ENCODE measurements around the gene CLECL1.

Gene CLECL1

DNA sequence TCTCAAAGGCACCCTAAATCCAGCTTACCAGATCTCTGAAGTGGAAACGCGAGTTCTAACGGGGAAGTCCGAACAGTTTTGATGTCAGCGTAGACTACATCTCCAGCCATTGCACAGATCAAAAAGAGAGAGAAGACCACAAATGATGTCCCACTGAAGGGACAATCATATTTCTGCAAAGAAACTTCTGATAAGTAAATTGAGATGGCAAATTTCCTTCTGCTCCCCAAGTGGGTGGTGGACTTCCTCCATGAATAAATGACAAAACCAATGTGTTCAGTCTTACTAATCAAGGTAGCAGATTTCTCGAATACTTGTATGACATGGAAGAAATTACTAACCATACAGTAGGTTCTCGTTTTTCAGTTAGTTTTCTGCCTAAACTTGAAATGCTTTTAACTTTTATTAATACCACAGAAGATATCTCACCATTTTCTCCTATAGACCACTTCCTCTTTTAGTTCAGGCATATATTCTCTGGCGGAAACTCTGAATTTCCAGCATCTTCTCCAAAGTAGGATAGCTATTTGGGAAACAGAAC is at the start of gene CLECL1:
Gene CLECL1, minus strand, starts transcription at position 177 of the 541 bp plus-strand sequence.
- DNase-seq, result no peak

DNA sequence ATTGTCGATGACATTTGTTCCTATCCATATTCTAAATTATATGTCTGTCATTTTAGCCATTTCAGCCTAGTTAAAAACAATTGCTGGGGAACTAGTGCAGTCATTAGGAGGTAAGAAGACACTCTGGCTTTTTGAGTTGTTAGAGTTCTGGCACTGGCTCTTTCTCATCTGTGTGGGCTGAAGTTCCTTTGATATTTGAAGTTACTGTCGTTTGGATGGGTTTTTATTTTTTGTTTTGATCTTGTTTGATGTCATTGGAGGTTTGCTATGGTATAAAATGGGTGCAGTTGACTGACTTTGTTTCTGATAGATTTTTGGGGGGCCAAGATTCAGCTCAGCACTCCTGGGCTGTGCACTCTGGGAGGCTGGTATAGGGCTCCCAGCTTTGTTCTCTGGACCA is 48.5 kb upstream of the CLECL1 start:
- no peak for DNase-seq

DNA sequence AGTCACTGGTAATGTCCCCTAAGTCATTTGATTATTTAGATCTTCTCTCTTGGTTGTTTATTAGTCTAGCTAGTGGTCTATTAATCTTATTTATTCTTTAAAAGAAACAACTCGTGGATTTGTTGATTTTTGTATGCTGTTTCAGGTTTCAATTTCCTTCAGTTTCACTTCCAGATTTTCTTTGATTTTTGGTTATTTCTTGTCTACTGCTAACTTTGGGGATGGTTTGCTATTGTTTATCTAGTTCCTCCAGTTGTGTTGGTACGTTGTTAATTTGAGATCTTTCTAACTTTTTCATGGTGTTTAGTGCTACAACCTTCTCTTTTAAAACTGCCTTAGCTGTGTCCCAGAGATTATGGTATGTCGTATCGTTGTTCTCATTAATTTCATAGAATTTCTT is 46.3 kb upstream of the CLECL1 start:
- DNase-seq, result no peak

DNA sequence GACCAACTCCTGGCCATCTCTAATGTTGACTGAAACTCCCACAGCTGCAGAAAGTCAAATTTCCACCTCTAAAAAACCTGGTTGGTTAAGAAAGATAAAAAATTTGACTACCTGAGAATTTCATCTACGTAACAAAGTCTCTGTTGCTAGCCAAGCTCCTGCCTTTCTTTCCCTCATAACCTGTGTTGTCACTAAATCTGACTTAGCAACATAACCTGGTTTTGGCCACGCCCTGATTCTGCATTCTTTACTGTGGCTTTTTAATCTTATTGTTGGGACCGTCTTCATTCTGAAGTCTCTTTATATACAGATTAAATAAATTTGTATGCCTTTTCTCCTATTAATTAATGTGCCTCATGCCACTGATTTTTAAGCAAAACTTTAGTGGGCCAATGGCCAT is 43.9 kb upstream of the CLECL1 start:
- no peak for DNase-seq

DNA sequence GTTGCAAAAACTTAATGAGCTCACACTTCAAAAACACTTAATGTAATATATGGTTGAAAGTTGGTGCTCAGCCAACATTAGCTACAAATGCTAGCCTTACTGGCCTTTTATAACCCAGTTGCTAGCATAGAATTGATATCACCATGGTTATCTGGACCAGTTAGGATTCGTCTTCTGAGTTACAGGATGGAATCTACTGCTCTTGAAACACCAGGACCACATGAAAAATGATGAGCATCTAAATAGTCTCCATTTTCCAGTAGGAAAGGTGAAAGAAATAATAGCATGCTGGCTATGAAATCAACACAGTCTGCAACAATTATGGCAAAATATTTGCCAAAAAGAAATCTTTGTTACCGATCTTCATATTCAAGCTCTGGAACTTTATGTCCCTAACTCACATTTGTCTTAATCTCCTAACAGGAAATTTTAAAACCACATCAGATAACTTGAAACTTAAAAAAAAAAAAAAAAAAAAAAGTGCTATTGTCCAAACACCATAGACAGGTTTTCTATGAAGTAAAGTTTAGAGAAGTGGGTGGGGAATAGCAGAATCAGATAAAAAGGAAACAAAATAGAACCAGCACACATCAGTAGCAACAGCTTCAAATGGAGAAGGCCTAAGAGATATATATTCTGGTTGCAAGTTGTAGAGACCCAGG is 40.5 kb upstream of the CLECL1 start:
- DNase-seq, result no peak

DNA sequence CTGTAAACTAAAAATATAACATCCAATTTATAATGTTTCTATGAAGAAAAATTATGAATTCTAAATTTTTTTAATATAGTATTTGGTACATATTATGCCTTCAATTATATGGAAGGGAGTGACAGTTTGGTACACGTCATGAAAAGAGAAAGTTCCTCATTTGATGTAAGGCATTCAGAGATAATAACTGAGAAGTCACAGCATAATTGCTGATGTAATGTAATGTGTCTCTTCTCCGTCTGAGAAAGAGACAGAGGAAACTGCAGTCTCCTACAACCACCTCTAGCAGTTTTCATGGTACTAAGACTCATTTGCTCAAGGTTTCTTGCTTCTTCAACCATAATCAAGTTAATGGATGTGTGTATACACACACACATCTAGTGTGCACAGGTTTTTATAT is 30.1 kb upstream of the CLECL1 start:
- no peak for DNase-seq

DNA sequence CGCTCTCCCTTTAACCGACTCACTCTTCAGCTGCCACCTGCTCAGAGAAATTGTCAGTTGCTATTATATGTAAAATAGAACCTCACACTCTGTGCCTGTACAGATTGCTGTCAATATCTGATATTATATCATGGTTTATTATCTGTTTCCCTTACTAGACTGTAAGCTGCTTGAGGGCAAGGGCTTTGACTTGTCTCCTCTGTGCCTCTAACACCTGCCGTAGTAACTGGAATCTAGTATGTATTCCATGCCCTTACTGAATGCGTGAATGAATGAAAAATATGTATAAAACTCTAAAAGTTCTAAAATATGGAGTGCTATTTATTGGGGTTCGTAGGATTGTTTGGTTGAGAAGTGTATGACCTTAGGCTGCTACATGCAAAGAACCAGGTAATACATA is 29.5 kb upstream of the CLECL1 start:
- no peak for DNase-seq

DNA sequence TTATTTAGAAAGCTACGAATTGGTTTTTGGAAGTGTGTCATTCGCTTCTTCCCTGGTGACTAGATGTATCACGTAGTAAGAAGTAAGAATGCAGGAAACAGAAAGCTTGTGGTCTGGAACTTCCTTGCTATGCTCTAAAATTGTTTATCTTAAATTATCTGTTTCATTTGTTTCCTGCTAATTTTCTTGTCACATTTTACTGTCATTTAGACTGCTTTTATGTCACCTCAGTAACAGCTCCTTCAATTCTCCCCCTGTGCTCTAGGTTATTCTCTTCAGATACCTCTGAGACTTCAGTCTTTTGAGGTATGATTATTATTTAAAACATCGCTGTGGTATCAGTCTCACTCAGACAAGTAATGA is 28.5 kb upstream of the CLECL1 start:
- no peak for DNase-seq

DNA sequence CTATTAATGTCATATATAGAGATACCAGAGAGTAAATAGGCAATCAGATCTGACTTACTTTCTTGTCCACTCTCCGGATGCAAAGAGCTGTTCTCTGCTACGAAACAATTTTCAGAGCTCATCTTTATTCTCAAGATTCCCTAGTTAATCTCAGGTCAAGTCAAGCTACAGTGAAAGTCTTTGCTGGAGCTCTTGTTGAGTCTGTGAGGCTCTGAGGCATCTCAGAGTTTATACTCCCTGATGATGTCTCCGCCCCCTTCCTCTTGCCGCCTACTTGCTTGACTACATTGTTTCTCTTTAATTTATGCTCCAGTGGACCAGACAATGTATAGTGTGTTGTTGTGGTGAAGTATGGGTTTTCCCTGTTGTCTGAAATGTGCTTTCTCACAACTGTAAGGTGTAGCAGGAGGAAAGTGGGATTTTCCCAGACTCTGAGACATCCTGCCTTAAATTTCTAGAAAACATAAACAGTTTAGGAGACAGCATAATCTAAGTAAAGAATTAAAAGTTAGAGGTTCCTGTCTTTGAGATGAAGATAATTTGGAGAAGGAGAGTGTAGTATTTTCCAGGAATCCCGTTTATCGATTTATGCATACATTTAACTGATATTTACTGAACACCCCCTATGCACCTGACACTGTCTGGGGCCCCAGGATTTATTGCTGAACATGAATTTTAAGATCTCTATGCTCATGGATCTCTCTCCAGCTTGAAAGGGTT is 28.0 kb upstream of the CLECL1 start, which contains the start of gene CD69:
Gene CD69, minus strand, starts transcription at position 203 of the 720 bp plus-strand sequence. Its CDS starts 81 bp downstream, at position 122.
- no peak for DNase-seq

DNA sequence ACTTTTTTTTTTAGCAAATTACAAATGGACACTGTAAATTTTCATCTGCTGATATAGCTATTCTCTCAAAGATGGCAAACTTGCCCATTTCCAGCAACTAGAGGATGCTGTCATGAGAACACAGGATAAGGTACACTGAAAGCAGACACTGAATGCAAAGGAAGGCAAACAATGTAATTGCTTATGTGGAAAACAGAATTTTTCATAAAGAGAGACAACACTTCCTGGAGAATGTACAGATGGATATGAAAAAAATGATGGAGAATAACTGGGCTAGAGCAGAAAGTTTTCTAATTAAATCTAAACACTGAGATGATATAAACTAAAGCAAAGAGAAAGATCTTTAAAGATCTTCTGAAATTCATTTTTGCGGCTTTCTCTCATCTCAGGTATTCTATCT is 27.2 kb upstream of the CLECL1 start:
- no peak for DNase-seq

DNA sequence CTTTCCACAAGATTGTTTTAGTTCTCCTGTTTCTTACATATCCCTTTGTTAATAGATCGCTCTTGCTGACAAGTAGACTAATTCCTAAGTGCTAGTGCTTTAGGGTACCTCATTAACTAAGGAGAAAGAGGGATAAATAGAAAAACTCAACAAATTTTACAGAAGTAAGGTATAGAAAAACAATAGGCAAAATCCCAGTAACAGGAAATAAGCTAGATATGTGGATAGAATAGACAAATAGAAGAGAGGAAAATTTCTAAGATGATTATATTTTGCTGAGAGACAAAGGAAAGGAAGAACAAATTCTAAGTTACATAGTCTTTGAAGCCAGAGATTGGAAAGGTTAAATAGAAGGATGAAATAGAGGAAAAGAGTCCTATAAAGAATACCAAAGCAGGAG is 26.8 kb upstream of the CLECL1 start:
- no peak for DNase-seq

DNA sequence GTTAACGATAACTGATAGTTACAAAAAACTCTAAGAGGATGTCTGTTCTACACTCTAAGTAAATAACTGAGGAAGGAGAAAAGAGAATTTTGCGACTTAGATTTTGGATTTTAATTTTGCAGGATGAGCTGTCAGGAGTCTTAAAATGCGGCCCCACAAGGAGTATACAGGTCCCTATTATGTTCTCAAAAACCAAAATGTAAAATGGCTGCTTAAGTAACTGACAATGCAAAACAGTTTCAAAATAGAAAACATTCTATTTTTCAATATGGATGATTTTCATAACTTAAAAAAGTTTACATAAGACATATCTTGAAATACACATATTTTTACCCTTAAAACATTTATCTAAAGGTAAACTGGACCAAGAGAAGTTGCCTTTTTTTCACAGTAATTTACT is 25.2 kb upstream of the CLECL1 start:
- DNase-seq, result no peak

DNA sequence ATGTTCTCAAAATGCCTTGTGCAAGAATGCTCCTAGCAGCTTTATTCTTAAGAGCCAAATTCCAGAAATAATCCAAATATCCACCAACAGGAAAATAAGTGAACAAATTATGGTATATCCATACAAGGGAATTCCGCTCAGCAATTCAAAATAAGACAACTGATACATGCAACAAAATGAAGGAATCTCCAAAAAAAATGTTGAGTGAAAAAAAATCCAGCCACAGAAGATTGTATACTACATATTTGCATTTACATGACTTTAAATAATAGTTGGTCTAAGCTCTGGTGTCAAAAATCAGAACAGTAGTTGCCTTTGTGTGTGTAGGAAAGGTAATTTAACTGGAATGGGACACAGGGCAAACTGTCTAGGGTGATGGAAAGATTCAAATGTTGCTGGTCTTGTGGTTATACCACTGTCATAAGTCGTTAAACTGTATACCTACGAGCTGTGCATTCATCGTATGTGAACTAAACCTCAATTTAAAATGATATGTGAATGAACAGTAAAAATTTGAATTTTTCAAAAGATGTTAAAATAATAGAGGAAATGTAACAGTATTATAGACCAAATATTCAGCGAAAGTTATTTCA is 24.6 kb upstream of the CLECL1 start:
- DNase-seq, result no peak

DNA sequence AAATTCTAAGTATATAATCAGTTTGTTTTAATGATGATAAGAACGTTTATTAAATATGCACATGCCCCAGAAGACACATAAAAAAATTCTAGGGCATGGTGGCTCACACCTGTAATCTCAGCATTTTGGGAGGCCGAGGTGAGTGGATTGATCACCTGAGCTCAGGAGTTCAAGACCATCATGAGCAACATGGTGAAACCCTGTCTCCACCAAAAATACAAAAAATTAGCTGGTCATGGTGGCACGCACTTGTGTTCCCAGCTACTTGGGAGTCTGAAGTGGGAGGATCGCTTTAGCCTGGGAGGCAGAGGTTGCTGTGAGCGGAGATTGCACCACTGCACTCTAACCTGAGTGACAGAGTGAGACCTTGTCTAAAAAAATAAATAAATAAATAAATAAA is 23.8 kb upstream of the CLECL1 start:
- no peak for DNase-seq

DNA sequence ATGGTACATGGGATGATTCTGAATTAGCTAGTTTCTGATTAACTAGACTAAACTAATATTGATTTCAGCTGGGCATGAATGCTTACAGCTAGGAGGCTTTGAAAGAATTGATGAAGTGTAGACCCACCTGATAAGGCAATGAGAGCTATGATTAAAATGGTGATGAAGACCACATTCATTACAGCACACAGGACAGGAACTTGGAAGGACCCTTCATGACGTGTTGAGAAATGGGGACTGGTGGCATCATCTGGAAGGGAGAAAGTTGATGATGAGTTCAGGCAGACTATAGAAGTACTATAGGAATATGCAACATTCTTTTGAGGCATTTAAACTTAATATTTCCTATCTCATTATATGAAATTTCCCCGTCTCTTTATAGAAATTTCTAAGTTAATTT is 23.3 kb upstream of the CLECL1 start:
- DNase-seq, result no peak

DNA sequence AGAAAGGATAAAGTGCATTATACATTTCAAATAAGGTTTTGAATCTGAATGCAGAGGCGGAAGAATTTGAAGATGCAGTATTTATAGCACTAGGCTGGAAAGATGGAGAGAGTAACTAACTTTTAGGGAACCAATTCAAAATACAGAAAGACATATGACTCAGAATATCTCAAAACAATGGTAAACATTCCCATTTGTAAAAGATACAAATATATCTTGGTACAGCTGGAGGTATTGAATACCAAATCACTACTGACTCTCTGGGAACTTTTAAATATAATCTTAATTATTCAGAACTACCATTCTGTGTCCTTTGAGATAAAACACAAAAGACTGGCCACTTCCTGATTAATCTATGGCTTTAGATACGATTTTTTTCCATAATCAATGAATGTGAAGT is 22.7 kb upstream of the CLECL1 start:
- no peak for DNase-seq

DNA sequence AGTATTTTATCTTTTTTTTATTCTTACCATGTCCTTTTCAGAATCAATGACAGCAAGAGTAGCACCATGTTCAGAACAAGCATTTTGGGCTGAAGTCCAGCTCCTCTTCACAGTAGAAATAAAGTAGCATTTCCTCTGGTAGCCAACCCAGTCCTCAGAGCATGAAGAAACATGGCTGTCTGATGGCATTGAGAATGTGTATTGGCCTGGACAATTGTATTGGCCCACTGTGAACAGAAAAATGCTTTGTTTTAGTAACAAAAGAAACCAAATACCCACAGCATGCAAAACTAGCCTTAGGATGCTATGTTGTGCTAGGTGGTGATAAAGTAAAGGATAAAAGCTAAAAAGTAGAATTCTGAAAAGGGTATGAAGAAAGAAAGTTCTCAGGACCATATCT is 22.1 kb upstream of the CLECL1 start:
- DNase-seq, result no peak

DNA sequence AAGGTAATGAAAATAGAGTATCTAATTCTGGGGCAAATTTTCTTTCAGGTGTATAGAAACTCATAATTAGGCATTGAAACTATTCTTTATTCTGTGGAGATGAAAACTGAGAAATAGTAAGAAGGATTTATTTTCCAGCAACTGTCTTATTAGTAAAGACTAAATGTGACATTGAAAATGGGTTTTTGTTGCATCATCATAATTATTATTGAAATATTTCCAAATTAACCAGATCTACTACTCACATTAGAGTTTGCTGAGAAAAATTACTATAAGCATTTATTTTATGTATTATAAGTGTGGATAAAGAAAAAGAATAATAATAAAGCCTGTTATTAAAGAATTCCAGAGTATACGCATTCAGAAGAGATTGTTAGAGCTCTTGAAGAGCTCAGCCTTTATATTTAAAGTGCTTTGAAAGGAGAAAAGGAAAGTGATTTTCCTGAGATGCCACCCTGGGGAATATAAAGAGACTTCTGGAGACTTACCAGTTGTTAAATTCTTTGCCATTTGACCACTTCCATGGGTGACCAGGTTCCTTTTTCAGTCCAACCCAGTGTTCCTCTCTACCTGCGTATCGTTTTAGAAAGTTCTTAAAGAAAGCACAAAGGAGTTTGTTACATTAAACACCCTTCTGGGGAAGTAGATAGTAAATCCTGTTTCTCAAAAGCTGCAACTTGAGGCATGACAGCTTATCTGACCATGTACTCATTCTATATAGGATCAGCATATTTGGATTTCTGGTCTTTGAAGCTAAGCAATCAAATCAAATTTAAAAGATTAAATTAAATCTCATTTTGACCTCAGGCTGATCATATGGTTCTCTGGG is 21.4 kb upstream of the CLECL1 start:
- DNase-seq, result no peak

DNA sequence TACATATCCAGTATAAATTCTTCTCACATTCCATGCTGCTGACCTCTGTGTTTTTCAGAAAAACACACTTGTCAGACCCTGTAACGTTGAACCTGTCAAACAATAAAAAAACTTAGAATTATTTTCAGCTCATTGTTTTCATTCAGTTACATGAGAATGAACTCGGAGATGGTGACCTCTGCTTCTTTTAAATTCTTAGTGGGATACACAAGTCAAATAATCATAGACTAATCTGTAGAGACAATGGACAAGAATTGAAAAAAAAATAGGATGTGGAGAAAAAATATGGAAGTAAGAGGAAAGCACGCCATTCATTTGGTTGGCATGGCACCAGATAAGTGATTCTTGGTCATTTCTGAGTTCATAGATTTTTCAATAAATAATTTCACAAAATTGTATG is 20.6 kb upstream of the CLECL1 start:
- DNase-seq, result no peak

DNA sequence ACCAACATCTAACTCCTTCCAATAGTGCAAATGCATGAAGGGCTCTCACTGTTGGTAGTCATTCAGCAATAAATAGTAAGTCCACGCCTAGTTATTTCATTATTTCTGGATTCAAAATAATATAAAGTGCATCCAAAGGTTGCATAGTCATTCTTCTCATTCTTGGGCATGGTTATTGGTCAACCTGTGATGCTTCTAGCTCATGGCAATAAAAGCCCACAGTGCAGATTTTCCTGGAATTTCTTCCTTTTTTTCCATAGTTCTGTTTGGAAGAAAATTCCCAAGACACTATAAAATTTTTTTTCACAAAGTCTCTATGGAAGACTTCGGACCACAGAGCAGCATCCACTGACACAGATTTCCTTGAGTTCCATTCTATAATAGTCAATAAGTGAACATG is 20.2 kb upstream of the CLECL1 start:
- DNase-seq, result no peak

DNA sequence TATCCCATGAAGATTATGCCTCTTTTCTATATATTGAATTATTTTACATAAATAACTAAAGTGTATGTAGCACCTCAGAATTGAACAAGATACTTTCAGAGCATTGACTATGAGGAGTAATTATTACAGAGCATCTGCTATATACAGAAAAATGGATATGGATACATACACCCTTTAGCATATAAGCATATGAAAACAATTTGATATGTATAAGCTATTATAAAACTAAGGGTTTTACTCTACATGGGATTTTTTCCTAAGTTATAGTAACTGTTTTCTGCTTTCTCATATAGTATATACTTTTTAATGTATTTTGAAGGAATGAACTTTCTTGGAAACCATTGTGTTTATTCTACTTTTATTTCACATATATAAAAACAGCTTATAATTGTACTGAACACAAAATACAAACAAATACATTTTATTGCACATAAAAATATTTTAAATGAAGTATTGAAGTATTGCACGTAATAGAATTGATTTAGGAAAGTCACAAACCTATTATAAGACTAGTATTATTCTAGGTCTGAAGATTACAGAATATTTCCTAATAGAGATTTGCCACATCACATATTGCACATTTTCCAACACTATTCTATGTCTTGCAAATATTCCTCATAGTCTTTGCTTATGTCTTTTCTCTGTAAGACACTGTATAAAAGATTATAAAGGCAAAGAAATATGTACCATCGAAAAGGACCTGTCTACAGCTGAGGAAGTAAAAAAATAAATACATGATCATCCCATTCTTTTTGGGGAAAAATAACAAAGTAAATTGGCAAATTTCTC is 19.4 kb upstream of the CLECL1 start:
- DNase-seq, result no peak

Data from DMS153 (cell line).